Testis (tissue), 2 donors: ENCODE data around the gene PCYOX1L.

Experiments
- POLR2A ChIP-seq: fragments of 450-650 bp; IDR thresholded peaks from one replicate; pipeline ENCODE4 v1.6.1; 2017; ENCODE audit warnings: antibody characterized with exemption, mild to moderate bottlenecking, moderate library complexity
- TF ChIP-seq, protein P1 (sequence below), 3 experiments: fragments of 450-650 bp in 2 of 3; fragments of 200-600 bp in 1 of 3; sonication (generic) in 1 of 3; IDR thresholded peaks; one replicate each; pipeline ENCODE4 v1.5.1; 2016 to 2019; ENCODE audit warnings: antibody characterized with exemption in 3 of 3, mild to moderate bottlenecking in 2 of 3, moderate library complexity in 1 of 3

DNA sequence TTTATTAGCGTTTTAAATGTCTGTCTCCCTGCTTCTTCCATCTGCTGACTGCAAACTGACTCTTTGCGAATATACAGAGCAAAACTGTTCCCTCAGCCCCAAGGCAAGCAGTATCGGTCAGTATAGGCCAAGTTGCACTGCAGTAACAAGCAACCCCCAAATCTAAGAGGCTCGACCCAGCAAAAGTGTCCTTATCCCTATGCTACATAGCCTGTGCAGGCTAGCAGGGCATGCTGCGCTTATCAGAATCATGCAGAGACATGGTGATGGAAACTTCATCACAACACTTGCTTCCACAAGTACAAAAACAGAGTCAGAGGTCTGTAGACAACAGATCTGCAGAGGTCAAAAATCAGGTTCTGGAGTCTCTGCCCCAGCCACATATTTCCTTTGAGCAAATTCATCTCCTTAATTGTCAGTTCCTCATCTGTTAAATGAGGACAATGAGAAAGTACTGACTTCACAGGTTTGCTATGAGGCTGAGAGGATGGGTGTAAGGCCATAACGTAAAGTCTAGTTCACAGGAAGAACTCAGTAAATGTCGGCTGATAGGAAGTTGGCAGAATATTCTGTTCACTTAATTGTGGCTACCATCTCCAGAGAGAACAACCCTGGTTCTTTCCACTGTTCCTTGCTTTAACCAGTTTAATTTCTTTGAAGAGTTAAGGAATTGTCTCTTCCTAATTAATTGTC is 30.8 kb downstream of the PCYOX1L start:
- TF ChIP-seq, protein P1, sequence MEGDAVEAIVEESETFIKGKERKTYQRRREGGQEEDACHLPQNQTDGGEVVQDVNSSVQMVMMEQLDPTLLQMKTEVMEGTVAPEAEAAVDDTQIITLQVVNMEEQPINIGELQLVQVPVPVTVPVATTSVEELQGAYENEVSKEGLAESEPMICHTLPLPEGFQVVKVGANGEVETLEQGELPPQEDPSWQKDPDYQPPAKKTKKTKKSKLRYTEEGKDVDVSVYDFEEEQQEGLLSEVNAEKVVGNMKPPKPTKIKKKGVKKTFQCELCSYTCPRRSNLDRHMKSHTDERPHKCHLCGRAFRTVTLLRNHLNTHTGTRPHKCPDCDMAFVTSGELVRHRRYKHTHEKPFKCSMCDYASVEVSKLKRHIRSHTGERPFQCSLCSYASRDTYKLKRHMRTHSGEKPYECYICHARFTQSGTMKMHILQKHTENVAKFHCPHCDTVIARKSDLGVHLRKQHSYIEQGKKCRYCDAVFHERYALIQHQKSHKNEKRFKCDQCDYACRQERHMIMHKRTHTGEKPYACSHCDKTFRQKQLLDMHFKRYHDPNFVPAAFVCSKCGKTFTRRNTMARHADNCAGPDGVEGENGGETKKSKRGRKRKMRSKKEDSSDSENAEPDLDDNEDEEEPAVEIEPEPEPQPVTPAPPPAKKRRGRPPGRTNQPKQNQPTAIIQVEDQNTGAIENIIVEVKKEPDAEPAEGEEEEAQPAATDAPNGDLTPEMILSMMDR (IDR thresholded peaks at IDR 0.05) = no peak
- no peak for TF ChIP-seq POLR2A
